Occipital lobe (tissue), 2 donors: ENCODE data around the gene CTTN. TPM values are rescaled to one million over a fixed set of nuclear protein-coding genes. Genes with fewer than 3 reads are reported as not detected.

ENCODE experiments used
- DNase-seq: peaks from one replicate; lab custom pipeline; 2025; lab: John Stamatoyannopoulos, UW
- total RNA-seq: library from RNA; depleted of rRNA; stranded (reverse); fragments of >200 nt; gene quantifications from one replicate; pipeline ENCODE4 v1.2.3, GENCODE V29; 2014

Gene CTTN
- total RNA-seq, 1 donor from 2014 or later: 81.3 TPM

- DNase-seq: no peak
Observed at GRCh38 chr11:70409437-70409836, 11.1 kb downstream of the CTTN start.

- DNase-seq: no peak
Observed at GRCh38 chr11:70409871-70410270, 11.5 kb downstream of the CTTN start.

GRCh38 chr11:70410276-70411205 lies 12.2 kb downstream of the CTTN start:
- DNase-seq: no peak

DNA sequence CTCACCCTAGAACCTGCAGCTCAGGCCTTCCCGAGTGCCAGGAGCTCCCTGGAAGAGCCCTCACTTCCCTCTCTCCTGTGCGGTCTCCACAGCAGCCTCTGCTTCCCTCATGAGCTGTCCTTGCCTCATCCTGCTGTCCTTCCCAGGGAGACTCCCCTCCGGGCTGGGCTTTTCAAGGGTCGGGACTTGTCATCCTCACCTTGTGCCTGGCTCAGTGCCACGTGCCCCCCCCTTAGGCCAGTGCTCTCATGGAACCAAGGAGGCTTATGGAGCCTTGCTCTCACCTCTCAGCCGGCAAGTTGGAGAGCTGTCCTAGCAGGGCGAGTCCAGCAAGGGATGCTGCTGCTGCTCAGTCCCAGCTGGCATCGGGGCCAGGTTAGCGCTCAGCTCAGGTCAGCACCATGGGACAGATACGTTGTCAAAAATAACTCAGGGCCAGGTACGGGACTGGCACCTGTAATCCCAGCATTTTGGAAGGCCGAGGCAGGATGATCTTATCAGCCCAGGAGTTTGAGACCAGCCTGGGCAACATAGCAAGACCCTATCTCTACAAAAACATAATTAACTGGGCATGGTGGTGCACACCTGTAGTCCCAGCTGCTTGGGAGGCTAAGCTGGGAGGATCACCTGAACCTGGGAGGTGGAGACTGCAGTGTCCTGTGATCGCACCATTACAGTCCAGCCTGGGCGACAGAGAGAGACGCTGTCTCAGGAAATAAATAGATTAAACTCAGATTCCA lies 13.6 kb downstream of the CTTN start:
- no peak for DNase-seq

GRCh38 chr11:70413151-70413550 lies 14.8 kb downstream of the CTTN start:
- DNase-seq: no peak

DNA sequence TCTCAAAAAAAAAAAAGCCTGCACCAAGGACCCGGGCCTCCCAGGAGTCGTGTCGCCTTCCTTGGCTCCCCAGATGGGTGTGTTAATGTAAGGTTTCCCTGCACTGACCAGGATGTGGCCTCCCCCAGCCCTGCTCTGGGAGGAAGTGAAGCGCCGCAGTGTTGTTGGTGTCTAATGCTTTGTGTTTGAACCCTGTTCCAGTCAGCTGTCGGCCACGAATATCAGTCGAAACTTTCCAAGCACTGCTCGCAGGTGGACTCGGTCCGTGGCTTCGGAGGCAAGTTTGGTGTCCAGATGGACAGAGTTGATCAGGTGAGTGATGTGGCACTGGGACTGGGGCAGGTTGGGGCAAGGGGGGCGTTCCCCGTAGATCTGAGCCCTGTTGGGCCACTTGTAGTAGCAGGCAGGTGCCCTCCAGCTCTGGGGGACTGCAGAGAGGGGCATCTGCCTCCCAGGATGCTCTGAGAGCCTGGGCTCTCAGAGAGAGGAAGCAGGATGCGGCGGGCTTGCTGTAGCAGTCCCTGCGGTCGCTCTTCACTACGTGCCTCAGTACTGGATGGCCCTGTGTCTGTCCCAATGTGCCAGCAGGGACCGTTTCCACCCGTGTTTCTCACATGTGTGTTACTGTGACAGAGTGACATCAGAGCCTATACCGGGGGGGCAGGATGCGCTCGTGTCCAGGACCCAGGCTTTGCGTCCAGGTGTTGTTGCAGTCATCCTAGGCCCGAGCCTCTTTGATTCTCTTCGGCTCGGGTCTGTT lies 16.2 kb downstream of the CTTN start:
- no peak for DNase-seq

DNA sequence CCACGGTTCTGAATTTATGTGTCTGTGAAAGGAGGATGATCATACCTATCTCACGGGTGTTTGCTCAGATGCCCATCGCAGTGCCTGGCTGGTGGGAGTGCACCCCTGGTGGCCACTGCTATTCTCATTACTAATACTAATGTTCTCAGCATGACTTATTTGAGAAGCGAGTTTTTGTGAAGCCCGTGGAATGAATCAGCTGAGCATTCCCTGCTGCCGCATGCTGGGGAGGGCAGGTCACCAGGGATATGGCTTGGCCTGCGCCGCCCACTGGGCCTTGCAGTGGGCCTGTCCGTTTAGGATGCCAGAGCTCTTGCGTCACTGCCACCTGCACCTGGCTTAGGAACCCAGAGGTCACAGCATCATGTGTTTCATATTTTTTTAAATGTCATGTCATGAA lies 16.9 kb downstream of the CTTN start:
- no peak for DNase-seq

DNA sequence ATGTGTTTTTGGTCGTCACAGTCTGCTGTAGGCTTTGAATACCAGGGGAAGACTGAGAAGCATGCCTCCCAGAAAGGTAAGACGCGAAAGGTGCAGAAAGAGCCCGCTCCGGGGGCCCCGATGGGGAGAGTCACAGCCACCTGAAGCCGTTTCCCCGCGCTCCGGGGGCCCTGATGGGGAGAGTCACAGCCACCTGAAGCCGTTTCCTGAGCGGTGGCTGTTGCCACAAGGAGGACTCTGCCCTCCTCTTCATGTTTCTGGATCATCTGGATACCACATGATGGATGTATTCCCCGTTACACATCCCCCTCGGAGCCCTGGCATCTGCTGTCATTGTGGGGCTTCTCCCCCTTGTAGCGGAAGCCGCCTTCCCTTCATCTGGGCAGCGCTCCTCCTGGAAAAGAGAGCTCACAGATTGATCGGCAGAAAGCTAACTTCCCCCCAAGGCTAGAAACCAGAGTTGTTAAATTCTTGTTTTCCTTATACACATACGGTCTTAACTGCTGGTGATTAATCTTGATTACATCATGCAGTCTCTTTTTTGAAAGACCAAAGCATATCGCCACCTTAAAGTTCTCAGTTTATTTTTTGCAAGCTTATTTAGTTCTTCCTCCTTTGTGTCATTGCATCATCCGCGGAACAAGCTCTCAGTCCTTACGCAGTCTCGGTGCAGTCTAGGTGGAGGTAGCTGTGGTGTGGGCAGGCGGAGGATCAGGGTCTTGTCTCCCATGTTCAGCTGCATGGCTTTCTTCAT lies 17.5 kb downstream of the CTTN start:
- no peak for DNase-seq

DNA sequence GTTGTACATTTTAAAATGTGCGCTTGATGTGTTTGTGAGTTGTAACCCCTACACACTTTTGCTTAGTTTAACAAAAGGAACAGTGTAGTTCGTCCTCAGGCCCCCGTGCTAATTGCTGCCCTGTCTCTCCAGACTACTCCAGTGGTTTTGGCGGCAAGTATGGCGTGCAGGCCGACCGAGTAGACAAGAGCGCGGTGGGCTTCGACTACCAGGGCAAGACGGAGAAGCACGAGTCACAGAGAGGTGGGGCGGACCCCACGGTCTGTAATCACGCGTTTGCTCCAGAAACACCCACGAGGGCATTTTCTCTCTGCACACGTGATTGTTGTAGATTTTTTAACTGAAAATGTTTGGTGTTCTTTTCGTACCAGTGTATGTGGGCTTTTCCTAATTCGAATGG lies 18.6 kb downstream of the CTTN start:
- no peak for DNase-seq

DNA sequence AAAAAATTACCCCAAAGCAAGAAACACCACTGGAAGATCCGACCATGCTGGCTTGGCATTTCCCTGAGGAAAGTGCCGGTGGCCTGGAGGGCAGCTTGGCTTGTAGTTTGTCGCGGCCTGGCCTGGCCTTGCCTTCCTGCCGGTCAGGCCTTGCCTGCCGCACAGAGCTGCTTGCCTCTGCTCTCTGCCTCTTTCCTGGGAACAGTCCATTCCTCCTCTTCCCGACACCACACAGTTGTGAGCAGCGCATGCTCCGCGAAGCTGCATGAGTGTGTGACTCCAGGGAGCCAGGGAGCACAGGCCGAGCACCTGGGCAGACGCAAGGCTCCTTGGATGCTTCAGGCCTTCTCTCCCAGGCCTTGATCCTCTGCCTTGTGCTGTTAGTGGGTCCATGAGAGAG lies 19.8 kb downstream of the CTTN start:
- DNase-seq: no peak

- DNase-seq: no peak
Observed at GRCh38 chr11:70419307-70420007, 21.1 kb downstream of the CTTN start.

DNA sequence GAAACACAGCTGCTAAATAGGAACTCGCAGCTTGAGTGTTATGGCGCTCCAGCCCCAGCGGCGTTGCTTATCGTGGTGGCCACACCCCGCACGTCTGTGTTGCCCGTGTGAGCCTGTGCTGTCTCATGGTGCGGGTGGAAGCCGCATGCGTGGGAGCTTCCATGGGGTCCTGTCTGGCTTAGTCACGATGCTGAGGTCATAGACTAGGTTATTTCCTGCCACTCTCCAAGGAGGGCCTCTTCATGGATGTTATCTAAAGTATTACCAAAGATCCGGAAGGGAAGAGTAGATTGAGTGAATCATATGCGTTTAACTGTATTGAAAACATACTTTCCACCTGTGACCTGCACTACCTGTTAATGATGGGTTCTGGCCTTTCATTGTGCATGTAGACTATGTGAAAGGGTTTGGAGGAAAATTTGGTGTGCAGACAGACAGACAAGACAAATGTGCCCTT lies 21.7 kb downstream of the CTTN start:
- no peak for DNase-seq

GRCh38 chr11:70420496-70420895 lies 22.2 kb downstream of the CTTN start:
- no peak for DNase-seq

DNA sequence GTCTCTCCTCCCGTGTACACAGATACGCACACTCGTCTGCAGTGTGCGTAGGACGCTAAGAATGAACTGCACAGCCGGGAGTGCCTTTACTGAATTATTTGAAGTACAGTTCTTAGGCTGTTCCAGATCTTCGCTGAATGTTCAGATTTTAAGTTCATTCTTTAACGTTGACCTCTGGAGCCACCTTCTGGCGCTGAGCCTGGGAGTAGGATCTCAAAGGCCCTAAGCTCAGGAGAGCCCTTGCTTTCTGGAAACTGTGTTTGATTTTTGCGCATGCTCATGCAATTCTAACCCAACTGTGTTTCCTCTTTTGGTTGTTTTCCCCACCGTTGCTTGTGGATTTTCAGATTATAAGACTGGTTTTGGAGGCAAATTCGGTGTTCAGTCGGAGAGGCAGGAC lies 22.8 kb downstream of the CTTN start:
- no peak for DNase-seq

- DNase-seq: no peak
Observed at GRCh38 chr11:70422692-70423522, 24.6 kb downstream of the CTTN start.

DNA sequence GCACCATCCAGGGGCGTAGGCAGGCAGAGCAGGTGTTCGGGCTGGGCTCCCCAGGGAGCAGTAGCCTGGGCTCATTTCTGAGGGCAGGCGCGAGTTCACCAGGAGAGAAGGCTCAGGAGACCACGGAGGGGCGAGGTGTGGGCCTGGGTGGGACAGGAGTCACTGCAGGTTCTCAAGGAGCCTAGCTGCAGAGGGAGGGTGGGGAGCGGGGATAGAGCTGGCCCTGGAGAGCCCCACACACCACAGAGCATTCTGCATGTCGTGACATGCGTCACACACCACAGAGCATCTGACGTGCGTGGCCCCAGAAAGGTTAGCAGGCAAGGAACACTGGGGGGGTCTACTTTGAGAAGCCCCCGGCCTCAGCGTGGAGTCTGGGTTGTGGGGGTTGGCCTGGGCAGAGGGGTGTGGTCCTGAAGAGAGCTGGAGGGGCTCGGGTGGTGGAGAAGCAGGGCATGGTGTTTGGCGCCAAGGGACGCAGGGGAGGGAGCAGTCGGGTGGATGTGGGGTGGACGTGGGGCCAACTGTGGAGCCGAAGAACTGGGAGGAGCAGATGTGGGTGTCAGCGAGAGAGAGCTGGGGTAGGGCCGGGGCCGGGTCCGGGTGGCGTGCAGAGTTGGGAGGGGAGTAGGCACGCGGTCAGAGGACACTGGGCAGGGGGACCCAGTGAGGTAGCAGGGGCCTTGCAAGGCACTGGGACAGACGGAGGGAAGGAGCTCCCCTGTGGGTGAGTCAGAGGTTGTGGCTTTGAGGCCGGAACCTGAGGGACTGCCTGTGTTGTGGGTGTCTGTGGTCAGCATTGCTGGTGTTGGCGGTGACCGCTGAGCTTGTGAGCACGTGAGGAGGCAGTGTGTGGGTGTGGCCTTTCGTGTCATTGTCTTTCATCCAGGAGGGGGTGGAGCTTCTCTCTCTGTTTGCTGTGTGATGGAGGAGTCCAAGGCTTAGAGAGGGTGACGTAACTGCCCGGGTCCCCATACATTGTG lies 25.5 kb downstream of the CTTN start:
- no peak for DNase-seq

GRCh38 chr11:70424765-70425344 lies 26.5 kb downstream of the CTTN start:
- no peak for DNase-seq

GRCh38 chr11:70427436-70427835 lies 29.1 kb downstream of the CTTN start:
- no peak for DNase-seq
